ENCODE results near the gene PLBD2.

The PLBD2 gene

GRCh38 chr12:113381220-113381619 is 22.8 kb downstream of the PLBD2 start:
- Histone ChIP-seq H3K9ac (no peak overlapping the region), H3K9me3 (replicated peaks in 1 of 11) (no peaks in the 10 kb centered on the region), H3K27me3 (peaks cover 0 to 5% (median 0%) of the 10 kb centered on the region in 11 experiments; a peak in 1 of 22 replicates), H4K20me1 (peaks cover 0 to 17% (median 0%) of the 10 kb centered on the region in 11 experiments; a peak in 3 of 22 replicates), H3K4me1 (peaks cover 0 to 3% (median 0%) of the 10 kb centered on the region in 10 experiments; a peak in 3 of 20 replicates), H3K36me3 (peaks cover 0 to 99% (median 11%) of the 10 kb centered on the region in 11 experiments; a peak in 14 of 22 replicates), H3K27ac (no peak overlapping the region), H3K4me3 (no peak overlapping the region), H3K4me2 (no peak overlapping the region)
- TF ChIP-seq Cebpa-rat (IDR thresholded peaks at IDR 0.05): no peak

GRCh38 chr12:113382206-113382605 is 23.8 kb downstream of the PLBD2 start:
- H3K4me3 ChIP-seq: no peak overlapping the region
- H3K27ac ChIP-seq: no peak overlapping the region
- peaks cover 0 to 17% (median 0%) of the 10 kb centered on the region in 11 experiments; a peak in 4 of 22 replicates for H4K20me1 ChIP-seq
- H3K36me3 ChIP-seq: peaks cover 0 to 99% (median 12%) of the 10 kb centered on the region in 11 experiments; a peak in 13 of 22 replicates
- H3K9me3 ChIP-seq (replicated peaks in 1 of 11): no peaks in the 10 kb centered on the region
- H3K27me3 ChIP-seq: peaks cover 0 to 5% (median 0%) of the 10 kb centered on the region in 11 experiments; a peak in 1 of 22 replicates
- no peak for TF ChIP-seq Cebpa-rat (IDR thresholded peaks at IDR 0.05)
- no peaks in the 10 kb centered on the region for H3K4me1 ChIP-seq
- no peak overlapping the region for H3K4me2 ChIP-seq
- no peak overlapping the region for H3K9ac ChIP-seq

DNA sequence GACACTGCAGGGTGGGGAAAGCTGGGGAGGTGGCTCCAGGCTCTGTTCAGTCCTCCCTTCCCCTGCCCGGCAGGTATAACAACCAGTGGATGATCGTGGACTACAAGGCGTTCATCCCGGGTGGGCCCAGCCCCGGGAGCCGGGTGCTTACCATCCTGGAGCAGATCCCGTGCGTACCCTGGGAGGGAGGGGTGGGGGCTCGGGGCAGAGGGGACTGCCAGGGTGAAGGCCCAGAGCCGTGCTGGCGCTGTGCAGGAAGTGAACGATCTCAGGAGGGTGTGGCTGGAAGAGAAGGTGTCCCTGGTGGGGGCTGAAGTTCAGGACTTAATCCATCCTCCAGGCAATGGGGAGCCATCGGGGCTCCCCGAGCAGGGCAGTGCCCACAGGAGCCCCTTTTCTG is 26.4 kb downstream of the PLBD2 start:
- Histone ChIP-seq H3K4me2 (no peak overlapping the region), H3K27me3 (no peaks in the 10 kb centered on the region), H4K20me1 (peaks cover 0 to 17% (median 0%) of the 10 kb centered on the region in 11 experiments; a peak in 4 of 22 replicates), H3K4me1 (no peaks in the 10 kb centered on the region), H3K9me3 (replicated peaks in 1 of 11) (no peaks in the 10 kb centered on the region), H3K4me3 (no peak overlapping the region), H3K9ac (no peak overlapping the region), H3K36me3 (peaks cover 0 to 97% (median 13%) of the 10 kb centered on the region in 11 experiments; a peak in 13 of 22 replicates), H3K27ac (no peak overlapping the region)
- TF ChIP-seq Cebpa-rat (IDR thresholded peaks at IDR 0.05): no peak

DNA sequence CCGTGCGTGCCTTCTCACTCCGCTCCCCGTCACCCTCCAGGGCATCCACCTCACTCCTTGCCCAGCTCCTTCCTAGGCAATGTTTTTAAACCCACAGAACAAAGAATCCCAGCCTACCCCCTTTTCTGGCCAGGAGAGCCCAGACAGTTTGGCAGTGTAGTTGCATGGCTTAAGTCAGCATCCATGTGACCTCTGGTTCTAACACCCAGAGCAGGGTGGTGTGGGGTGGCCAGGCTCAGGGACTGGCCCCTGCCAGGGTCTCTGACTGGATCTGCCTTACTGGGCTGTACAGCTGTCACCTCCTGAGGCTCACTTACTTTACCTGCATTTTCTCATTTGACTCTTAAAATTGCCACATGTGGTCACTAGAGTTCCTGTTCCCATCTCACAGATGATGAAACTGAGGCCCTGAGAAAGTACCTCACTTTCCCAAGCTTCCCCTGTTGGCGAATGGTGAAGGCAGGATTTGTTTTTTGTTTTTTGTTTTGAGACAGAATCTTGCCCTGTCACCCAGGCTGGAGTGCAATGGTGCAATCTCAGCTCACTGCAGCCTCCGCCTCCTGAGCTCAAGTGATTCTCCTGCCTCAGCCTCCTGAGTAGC is 27.0 kb downstream of the PLBD2 start:
- Histone ChIP-seq H3K27ac (no peak overlapping the region), H4K20me1 (peaks cover 0 to 14% (median 0%) of the 10 kb centered on the region in 11 experiments; a peak in 4 of 22 replicates), H3K4me3 (no peak overlapping the region), H3K36me3 (peaks cover 0 to 97% (median 17%) of the 10 kb centered on the region in 11 experiments; a peak in 14 of 22 replicates), H3K4me2 (no peak overlapping the region), H3K27me3 (no peaks in the 10 kb centered on the region), H3K9ac (no peak overlapping the region), H3K9me3 (replicated peaks in 1 of 11) (no peaks in the 10 kb centered on the region), H3K4me1 (no peaks in the 10 kb centered on the region)
- no peak for TF ChIP-seq Cebpa-rat (IDR thresholded peaks at IDR 0.05)

DNA sequence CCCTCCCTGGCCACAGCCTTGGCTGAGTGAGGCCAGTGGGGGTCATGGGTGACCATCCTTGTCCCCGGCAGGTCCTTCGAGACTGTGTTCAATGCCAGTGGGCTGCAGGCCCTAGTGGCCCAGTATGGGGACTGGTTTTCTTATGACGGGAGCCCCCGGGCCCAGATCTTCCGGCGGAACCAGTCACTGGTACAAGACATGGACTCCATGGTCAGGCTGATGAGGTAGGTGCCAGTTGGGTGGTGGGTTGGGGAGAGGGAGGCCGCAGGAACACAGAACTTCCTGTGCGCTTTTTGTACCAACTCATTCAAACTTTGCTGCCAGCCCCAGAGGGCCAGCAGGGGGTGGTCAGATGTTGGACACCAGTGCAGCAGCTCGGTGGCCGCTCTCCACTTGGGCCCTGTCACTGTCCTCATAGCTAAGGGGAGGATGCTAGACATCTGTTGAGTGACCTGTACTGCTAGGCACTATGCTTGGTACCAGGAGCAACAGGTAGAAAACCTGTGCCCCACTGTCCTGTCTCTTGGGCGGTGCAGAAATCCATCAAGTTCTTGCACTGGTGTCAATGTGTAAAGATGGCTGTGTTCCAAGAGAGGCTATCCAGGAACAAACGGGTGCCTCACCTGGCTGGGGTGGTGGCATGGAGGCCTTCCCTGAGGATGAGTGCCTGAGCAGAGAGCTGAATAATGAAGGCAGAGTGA is 28.6 kb downstream of the PLBD2 start:
- no peak for TF ChIP-seq Cebpa-rat (IDR thresholded peaks at IDR 0.05)
- Histone ChIP-seq H3K9ac (no peak overlapping the region), H3K9me3 (replicated peaks in 1 of 11) (no peaks in the 10 kb centered on the region), H3K27ac (no peak overlapping the region), H4K20me1 (peaks cover 0 to 8% (median 0%) of the 10 kb centered on the region in 11 experiments; a peak in 2 of 22 replicates), H3K4me2 (no peak overlapping the region), H3K36me3 (peaks cover 0 to 96% (median 27%) of the 10 kb centered on the region in 11 experiments; a peak in 13 of 22 replicates), H3K27me3 (no peaks in the 10 kb centered on the region), H3K4me1 (no peaks in the 10 kb centered on the region), H3K4me3 (no peak overlapping the region)

DNA sequence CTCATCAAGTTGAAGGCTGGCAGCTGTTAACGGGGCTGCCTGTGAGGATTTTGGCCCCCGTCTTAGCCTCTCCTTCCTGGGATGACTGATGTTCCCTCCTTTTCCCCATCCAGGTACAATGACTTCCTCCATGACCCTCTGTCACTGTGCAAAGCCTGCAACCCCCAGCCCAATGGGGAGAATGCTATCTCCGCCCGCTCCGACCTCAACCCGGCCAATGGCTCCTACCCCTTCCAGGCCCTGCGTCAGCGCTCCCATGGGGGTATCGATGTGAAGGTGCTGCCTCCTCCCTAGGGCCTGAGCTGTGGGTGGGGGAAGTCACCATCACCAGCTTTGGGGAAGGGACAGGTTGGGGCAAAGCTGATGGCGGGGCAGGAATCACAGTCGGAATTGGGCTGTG is 29.2 kb downstream of the PLBD2 start:
- Histone ChIP-seq H3K9me3 (replicated peaks in 1 of 11) (no peaks in the 10 kb centered on the region), H3K9ac (no peak overlapping the region), H3K36me3 (peaks cover 0 to 96% (median 27%) of the 10 kb centered on the region in 11 experiments; a peak in 13 of 22 replicates), H4K20me1 (peaks cover 0 to 5% (median 0%) of the 10 kb centered on the region in 11 experiments; a peak in 2 of 22 replicates), H3K27me3 (no peaks in the 10 kb centered on the region), H3K27ac (no peak overlapping the region), H3K4me1 (no peaks in the 10 kb centered on the region), H3K4me2 (no peak overlapping the region), H3K4me3 (no peak overlapping the region)
- no peak for TF ChIP-seq Cebpa-rat (IDR thresholded peaks at IDR 0.05)

DNA sequence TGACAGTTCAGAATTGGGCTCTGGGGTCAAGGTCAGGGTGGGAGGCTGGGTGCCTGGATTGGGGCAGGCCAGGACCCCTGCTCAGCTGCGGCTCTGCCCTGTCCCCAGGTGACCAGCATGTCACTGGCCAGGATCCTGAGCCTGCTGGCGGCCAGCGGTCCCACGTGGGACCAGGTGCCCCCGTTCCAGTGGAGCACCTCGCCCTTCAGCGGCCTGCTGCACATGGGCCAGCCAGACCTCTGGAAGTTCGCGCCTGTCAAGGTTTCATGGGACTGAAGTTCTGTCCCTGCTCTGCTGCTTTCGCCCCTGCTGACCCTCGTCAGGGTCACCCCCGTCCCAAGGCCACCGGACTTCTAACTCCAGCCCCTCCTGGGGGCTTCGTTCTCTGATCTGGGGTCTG is 30.0 kb downstream of the PLBD2 start:
- no peak for TF ChIP-seq Cebpa-rat (IDR thresholded peaks at IDR 0.05)
- no peaks in the 10 kb centered on the region for H3K27me3 ChIP-seq
- no peak overlapping the region for H3K4me2 ChIP-seq

DNA sequence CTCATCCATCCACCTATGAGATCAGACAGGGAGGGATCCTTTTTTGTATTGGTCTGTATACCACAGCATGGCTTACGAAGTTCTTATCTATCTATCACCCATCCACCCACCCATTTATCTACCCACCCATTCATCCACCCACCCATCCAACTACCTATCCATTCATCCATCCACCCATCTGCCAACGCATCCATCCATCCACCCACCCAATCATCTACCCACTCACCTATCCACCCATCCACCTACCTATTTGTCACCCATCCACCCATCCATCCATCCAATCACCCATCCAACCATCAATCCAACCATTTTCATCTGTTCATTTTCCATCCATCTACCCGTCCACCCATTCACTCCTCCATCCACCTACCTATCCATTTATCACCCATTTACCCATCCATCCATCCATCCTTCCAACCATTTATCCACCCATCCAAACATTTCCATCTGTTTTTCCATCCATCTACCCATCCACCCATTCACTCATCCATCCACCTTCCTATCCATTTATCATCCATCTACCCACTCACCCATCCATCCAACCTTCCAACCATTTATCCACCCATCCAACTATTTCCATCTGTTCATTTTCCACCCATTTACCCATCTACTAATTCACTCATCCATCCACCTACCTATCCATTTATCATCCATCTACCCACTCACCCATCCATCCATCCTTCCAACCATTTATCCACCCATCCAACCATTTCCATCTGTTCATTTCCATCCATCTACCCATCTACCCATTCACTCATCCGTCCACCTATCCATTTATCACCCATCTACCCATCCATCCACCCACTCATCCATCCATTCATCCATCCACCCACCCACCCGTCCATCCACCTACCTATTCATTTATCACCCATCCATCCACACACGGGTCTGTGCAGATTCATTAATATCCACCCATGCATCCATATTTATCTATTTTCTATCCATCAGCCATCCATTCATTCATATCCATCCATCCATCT is 32.0 kb downstream of the PLBD2 start:
- no peaks in the 10 kb centered on the region; a peak in 1 of 22 replicates for H4K20me1 ChIP-seq
- no peak overlapping the region for H3K9ac ChIP-seq
- H3K4me3 ChIP-seq: no peak overlapping the region
- no peak overlapping the region for H3K4me2 ChIP-seq
- H3K27ac ChIP-seq: no peak overlapping the region
- peaks cover 0 to 3% (median 0%) of the 10 kb centered on the region in 11 experiments; a peak in 2 of 22 replicates for H3K9me3 ChIP-seq (replicated peaks in 1 of 11)
- peaks cover 0 to 7% (median 2%) of the 10 kb centered on the region in 10 experiments; a peak in 4 of 20 replicates for H3K4me1 ChIP-seq
- TF ChIP-seq Cebpa-rat (IDR thresholded peaks at IDR 0.05): no peak
- peaks cover 0 to 75% (median 21%) of the 10 kb centered on the region in 11 experiments; a peak in 11 of 22 replicates for H3K36me3 ChIP-seq
- no peaks in the 10 kb centered on the region for H3K27me3 ChIP-seq

More for the DNA sequence above, 30.0 kb downstream of the PLBD2 start:
- Histone ChIP-seq H3K9me3 (replicated peaks in 1 of 11) (no peaks in the 10 kb centered on the region; a peak in 1 of 22 replicates), H3K36me3 (peaks cover 0 to 95% (median 27%) of the 10 kb centered on the region in 11 experiments; a peak in 13 of 22 replicates), H3K9ac (no peak overlapping the region), H3K4me3 (no peak overlapping the region), H4K20me1 (no peaks in the 10 kb centered on the region; a peak in 1 of 22 replicates), H3K4me1 (no peaks in the 10 kb centered on the region), H3K27ac (no peak overlapping the region)

Measured in BLaER1 treated with 17β-estradiol and CSF1 and Interleukin-3, amounts not matched to agents 10 nM and 100 nM (cell line).